NCI-H2227 treated with DMSO at 0.1 percent for 48 hours (cell line): ENCODE measurements around the gene SERINC5.
"Not testable (repeated sequence)": the region's sequence is repeated elsewhere in the genome, so short reads cannot be mapped to it uniquely, and the experiment has no call there.

Source experiments
- DNase-seq: peaks from one replicate; lab custom pipeline; 2025; lab: John Stamatoyannopoulos, UW

SERINC5 gene

DNA sequence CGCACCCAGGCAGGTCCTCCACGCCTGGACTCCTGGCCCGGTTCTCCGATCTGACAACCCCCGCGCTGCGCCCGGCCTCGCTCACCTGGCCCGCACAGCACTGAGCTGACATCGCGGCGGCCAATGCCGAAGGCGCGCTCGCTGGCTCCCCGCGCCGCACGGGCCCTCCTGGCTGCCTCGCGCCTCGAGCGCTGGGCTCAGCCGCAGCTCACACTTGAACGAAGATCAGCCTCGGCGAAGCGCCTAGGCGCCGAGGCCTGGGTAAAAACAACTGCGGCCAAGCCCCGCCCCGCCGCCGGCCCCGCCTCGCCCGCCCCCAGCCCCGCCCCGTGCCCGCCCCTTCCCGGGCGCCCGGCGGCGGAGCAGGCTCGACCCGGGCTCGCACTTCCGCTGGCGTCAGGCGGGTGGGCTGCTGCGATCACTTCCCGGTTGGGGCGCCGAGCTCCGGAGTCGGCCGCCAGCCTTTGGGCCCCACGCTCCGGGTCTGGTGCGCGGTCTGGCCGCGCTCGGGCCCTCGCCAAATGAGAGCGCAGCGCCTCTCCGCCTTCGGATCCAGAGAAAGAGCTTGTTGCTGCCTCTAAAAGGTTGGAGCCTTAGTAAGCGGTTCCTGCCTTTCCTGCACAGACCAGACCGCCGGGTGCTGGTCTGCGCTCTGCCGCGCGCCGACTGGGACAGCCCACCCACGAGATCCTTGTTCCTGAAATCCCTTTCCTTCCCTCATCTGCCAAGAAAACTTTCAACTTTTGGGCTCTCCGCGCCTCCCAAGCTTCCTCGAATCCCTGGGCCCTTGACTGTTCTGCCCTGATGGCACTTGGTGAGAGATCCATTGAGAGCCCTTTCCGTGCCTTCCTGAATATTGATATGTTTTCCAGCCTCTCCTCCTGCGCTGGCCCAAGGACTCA, at the start of gene SERINC5:
Gene SERINC5, minus strand, starts transcription at position 238 of the 902 bp plus-strand sequence. Its CDS starts 126 bp downstream, at position 112.
- peak; percentile 43 for DNase-seq

DNA sequence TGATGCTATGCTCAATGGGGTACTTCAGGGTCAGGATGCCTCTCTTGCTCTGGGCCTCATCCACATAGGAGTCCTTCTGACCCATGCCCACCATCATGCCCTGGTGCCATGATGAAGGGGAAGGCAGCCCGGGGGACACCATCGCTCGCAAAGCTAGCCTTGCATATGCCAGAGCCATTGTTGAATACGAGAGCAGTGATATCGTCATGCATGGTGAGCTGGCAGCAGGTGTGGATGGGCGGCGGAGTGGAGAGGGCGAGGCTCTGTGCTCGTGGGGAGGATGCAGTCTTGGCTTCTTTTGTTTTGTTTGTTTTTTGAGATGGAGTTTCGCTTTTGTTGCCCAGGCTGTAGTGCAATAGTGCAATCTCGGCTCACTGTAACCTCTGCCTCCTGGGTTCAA, 46.8 kb upstream of the SERINC5 start:
- DNase-seq = no peak

DNA sequence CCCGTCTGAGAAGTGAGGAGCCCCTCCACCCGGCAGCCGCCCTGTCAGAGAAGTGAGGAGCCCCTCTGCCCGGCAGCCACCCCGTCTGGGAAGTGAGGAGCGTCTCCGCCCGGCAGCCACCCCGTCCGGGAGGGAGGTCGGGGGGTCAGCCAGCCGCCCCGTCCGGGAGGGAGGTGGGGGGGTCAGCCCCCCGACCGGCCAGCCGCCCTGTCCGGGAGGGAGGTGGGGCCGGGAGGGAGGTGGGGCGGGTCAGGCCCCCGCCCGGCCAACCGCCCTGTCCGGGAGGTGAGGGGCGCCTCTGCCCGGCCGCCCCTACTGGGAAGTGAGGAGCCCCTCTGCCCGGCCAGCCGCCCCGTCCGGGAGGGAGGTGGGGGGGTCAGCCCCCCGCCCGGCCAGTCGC, 45.5 kb upstream of the SERINC5 start:
- not testable (repeated sequence) for DNase-seq

DNA sequence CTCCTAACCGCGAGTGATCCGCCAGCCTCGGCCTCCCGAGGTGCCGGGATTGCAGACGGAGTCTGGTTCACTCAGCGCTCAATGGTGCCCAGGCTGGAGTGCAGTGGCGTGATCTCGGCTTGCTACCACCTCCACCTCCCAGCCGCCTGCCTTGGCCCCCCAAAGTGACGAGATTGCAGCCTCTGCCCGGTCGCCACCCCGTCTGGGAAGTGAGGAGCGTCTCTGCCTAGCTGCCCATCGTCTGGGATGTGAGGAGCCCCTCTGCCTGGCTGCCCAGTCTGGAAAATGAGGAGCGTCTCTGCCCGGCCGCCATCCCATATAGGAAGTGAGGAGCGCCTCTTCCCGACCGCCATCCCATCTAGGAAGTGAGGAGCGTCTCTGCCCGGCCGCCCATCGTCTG, 44.9 kb upstream of the SERINC5 start:
- DNase-seq = not testable (repeated sequence)

DNA sequence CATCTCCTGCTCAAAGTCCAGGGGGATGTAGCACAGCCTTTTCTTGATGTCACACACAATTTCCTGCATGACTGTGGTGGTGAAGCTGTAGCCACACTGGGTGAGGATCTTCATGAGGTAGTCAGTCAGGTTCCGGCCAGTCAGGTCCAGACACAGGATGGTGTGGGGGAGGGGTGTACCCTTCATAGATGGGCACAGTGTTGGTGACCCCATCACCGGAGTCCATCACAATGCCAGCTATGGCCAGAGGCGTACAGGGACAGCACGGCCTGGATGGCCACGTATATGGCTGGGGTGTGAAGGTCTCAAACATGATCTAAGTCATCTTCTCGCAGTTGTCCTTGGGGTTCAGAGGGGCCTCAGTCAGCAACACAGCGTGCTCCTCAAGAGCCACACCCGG, 44.3 kb upstream of the SERINC5 start:
- no peak for DNase-seq

DNA sequence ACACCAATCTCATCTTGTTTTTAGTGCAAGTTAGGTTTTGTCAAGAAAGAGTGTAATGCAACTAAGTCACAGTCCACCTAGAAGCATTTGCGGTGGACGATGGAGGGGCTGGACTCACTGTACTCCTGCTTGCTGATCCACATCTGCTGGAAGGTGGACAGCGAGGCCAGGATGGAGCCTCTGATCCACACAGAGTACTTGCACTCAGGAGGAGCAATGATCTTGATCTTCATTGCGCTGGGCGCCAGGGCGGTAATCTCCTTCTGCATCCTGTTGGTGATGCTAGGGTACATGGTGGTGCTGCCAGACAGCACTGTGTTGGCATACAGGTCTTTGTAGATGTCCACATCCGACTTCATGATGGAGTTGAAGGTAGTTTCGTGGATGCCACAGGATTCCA, 43.8 kb upstream of the SERINC5 start:
- no peak for DNase-seq

DNA sequence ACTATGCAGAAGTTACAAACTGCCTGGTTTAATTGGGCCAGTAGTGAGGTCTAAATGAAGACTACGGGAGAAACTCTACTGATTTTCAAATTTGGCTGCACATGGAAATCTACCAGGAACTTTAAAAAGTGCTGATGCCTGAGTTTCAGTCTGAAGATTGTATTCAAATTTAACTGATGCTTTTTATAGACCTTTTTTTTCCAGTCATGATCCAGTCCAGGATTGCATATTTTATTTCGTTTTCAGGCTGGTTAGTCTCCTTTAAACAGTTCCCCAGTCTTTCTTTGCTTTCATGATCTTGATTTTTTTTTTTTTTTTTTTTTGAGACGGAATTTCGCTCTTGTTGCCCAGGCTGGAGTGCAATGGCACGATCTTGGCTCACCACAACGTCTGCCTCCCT, 40.3 kb upstream of the SERINC5 start:
- no peak for DNase-seq

DNA sequence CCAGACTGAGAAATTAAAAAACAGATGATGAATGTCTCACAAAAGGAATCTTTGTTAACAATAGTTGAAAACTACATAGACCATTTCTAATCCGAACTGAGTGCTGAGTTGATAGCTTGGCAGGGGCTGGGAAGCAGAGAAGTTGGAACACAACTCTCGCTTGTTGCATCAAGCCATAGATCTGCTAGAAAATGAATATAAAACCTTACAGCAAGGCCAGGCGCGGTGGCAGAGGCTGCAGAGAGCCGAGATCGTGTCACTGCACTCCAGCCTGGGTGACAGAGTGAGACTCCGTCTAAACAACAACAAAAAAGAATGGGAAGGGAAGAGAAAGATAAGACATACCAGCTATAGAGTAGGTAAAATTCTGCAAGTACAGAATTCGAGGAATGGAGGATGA, 35.9 kb upstream of the SERINC5 start:
- DNase-seq = no peak

DNA sequence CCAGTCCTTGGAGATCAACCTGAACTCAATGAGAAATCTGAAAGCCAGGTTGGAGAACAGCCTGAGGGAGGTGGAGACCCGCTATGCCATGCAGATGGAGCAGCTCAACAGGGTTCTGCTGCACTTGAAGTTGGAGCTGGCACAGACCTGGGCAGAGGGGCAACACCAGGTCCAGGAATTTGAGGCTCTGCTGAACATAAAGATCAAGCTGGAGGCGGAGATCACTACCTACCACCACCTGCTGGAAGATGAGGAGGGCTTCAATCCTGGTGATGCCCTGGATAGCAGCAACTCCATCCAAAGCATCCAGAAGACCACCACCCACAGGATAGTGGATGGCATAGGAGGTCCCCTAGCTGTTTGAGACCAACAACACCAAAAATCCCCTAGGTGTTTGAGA, 33.5 kb upstream of the SERINC5 start:
- no peak for DNase-seq

DNA sequence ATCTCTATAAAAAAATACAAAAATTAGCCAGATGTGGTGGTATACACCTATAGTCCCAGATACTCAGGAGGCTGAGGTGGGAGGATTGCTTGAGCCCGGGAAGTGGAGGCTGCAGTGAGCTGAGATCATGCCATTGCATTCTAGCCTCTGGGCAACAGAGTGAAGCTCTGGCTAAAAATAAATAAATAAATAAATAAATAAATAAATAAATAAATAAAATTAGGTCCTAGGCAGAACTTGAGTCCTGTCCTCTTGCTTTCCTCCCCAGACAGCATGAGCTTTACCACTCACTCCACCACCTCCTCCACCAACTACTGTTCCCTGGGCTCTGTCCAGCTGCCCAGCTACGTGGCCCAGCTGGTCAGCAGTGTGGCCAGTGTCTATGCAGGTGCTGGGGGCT, 32.3 kb upstream of the SERINC5 start:
- DNase-seq = no peak

DNA sequence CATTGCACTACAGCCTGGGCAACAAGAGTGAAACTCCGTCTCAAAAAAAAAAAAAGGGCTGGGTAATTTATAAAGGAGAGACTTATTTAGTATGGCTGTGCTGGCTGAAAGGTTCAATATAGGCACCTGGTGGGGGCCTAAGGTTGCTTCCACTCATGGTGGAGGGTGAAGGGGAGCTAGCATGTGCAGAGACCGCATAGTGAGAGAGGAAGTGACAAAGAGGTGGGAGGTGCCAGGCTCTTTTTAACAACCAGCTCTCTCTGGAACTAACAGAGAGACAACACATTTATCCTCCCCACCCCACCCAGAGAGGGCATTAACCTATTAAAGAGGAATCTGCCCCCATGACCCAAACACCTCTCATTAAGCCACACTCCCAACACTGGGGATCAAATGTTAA, 28.9 kb upstream of the SERINC5 start:
- DNase-seq = no peak

DNA sequence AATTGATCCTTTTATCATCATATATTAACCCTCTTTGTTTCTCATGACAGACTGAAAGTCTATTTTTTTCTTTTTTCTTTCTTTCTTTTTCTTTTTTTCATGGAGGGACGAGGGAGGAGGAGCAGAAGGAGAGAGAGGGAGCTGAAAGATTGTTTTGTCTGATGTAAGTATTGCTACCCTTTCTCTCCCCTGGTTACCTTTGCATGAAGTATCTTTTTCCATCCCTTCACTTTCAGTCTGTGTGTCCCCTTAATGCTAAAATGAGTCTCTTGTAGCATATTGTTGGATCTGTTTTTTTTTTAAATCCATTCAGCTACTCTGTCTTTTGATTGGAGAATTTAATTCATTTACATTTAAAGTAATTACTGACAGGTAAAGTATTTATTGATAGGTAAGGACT, 27.5 kb upstream of the SERINC5 start:
- no peak for DNase-seq

DNA sequence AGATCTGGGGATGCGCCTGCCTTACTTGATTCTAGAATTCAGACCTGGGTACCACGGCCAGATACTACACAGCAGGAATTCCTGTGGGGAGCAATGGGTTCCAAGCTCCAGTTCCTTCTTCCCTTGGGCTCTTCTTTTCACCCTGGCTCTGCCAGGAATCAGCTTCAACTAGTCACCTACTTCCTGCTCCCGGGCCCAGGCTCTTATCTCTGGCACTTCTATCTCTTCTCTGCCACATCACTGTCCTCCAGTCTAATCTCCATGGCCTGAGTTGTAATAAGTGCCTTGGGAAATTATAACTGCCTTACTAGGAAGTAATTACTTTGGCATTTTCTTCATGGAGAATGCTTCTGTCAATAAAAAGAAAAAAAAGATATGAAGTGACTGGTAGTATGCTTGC, 26.2 kb upstream of the SERINC5 start:
- DNase-seq = no peak

DNA sequence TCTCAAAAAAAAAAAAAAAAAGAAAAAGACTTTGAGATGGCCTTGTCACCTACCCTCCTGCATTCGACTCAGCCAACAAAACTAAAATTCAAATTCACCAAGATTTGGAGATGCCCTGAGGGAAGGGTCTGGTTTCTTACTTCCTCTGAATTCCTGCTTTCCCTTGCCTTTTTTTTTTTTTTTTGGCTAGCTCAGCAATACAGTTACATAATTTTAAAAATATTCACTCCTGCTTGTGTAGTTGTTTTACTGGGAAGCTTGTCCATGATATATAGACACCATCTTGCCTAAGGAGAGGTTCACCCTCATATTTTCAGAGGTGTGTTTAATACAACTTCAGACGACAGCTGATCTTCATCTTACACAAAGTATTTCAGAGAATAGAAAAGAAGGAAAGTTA, 21.3 kb upstream of the SERINC5 start:
- DNase-seq = no peak

DNA sequence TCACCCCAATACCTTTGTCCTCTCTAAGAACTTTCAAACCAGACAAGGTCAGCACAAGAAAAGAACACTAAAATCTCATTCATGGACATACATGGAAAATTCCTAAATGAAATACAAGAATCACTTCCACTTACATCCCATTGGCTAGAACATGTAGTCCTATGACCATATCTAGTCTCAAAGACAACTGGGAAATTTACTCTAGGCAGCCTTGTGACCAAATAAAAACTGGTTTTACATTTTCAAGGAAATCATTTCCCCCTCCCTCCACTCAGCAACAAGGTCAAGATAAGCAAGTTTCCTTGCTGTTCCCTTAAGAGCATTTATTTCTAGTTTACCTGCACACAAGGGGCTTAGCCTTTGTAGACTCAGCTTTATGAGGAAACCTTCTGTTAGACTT, 20.3 kb upstream of the SERINC5 start:
- no peak for DNase-seq

DNA sequence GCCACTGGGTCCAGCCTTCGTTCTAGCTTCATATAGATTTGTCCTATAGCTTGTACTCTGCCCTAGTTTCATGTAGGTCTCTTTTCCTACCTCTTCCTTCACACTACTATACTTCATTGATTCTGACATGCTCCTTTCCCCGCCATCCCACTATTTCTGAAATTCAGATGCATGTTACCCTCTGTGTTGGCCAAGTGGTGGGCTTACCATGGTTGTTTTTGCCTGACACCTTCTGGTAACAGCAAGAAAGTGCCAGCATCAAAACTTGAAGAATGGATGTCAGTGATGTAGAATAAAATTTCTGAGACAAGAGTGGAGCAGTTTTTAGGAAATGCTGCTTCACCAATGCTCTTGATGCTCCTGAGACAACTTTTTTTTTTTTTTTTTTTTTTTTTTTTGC, 19.5 kb upstream of the SERINC5 start:
- no peak for DNase-seq

DNA sequence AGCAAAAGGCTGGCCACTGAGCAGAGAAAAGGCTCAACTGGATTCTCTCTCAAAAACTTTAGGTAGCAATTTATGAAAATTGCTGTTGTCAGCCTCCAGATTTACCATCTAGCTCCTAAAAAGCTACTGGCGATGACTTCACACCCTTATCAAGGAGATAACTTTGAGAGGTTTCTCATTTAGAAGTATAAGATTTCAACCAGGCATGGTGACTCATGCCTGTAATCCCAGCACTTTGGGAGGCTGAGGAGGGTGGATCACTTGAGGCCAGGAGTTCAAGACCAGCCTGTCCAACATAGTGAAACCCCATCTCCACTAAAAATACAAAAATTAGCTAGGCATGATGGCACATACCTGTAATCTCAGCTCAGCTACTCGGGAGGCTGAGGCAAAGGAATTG, 14.7 kb upstream of the SERINC5 start:
- not testable (repeated sequence) for DNase-seq

DNA sequence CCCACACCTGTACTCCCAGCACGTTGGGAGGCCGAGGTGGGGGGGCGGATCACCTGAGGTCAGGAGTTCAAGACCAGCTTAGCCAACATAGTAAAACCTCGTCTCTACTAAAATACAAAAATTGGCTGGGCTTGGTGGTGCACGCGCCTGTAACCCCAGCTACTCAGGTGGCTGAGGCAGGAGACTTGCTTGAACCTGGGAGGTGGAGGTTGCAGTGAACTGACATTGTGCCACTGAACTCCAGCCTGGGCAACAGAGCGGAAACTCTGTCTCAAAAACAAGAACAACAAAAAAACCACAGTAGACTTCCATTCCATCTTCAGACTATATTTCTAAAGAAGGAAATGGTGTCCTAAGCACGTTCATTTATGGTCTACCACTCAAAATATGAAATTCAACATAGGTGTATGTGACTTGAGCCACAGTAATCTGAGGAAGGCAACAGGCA, 14.2 kb upstream of the SERINC5 start:
- DNase-seq = no peak

DNA sequence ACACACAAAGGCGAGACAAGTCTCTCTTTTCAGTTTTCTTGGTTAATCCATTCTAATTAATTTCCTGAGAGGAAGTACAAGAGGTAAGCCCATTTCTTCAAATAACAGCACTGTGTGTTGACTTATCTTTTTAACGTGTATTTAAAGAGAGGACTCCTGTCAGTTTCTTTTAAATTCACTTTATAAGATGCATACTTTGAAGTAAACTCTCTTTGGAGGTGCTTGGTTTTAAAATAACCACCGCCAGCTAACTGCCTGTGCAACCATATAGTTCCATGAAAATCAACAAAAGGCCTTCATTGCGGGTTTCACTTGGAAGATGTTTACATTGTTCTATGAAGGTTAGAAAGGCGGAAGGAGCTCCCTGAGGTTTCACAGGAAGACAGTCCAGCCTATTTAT, 13.1 kb upstream of the SERINC5 start:
- no peak for DNase-seq

DNA sequence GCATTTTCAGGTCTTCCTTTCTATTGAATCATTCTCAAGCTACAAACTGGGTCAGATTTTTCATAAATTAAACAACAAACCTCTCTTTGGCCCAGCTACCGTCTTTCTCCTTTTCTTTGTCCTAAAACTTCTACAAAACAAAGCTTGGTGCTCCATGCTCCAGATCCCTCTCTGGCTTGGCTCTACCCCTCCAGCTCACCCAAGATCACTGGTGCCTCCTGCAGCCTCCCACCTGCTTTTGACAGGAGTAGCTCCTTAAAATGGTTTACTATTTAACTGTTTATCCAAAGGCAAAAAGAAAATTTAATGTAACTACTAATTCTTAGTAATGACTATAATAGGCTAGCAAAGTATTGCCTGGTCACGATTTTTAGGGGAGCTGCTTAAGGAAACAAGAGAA, 10.7 kb upstream of the SERINC5 start:
- no peak for DNase-seq

DNA sequence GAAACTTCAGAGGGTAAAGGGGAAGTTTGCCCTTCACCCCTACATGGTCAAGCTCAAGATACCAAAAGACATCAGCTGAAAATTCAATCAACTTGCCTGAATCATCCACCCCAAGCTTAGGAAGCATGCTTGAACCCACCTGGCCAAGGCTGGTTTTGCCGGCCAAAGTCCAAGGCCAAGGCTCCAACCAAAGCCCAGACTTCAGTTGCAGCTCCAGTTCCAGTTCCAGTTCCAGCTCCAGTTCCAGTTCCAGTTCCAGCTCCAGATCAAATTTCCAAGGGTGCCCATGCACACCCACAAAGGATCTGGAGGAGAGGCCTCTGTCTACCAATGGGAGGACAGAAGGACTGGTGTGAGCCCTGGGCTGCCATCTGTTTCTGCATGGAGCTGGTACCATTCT, 4.6 kb upstream of the SERINC5 start:
- DNase-seq = no peak

DNA sequence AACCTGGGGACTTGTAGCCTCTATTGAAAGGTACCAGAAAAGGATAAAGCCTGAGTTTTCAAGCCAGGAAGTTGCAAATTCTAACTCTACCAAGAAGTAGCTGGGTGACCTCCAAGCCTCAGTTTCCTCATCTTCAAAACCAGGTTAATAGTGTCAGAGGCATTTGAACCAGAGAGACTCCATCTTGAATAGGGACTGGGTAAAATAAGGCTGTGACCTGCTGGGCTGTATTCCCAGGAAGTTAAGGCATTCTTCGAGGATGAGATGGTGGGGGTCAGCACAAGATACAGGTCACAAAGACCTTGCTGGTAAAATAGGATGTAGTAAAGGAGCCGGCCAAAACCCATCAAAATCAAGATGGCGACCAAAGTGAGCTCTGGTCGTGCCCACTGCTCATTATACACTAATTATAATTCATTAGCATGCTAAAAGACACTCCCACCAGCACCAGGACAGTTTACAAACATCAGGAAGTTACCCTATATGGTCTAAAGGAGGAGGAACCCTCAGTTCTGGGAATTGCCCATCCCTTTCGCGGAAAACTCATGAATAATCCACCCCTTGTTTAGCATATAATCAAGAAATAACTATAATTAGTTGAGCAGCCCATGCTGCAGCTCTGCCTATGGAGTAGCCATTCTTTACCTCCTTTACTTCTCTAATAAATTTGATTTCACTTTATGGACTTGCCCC, 3.8 kb upstream of the SERINC5 start:
- no peak for DNase-seq

DNA sequence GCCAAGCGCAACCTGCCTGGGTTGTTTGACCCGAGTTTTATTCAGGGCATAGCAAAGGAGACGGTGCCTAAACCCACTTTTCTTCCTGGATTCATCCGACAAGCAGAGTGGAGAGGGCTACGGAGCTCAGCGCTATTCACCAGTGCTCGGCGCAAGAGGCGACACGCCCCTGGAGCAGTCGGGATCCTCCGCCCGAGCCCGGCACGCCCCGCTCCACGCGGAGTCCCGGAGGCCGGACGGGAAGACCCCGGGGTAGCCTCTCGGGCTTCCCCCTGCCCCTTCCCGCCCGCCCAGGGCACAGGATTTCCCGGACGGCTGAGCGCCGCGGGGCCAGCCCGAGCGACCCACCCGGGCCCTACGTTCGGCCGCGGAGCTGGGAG, 427 bp downstream of the SERINC5 start:
- DNase-seq = peak; percentile 21
